IMR-90 (cell line): Measurements from ENCODE around the gene RTCB. TPM values are rescaled to one million over a fixed set of nuclear protein-coding genes. Genes with fewer than 3 reads are reported as not detected.

ENCODE experiments used
- ATAC-seq: fragments of 200-7000 bp; cut with Tn5 transposase; 2 replicates; pipeline ENCODE4 v1.9.1; 2020; ENCODE audit warnings: low read depth, mild to moderate bottlenecking, moderate library complexity
- BruUV-seq: library from RNA; stranded (reverse); fragments of 400-500 nt; replicated peaks from 2 replicates; lab custom pipeline; 2021; lab: Mats Ljungman, UMichigan
- CTCF ChIA-PET: fragments of 300-600 bp; formaldehyde crosslinking; extraction: SDS; loops from one replicate; lab custom pipeline; 2021; ENCODE audit warnings: antibody characterized with exemption; lab: Yijun Ruan, JAX
- POLR2A ChIA-PET: fragments of 300-600 bp; sonication (Branson Sonifier 250); formaldehyde crosslinking; loops from one replicate; lab custom pipeline; 2022; ENCODE audit warnings: antibody characterized with exemption; ENCODE audit not compliant: unreplicated experiment; lab: Charles Lee
- DNase-seq: peaks from one replicate; pipeline ENCODE4 v3.0.0; 2013
- H2AFZ ChIP-seq: replicated peaks from 2 replicates; pipeline ENCODE3; 2013; ENCODE audit warnings: low read length, mild to moderate bottlenecking; ENCODE audit not compliant: poor library complexity
- H2AK5ac ChIP-seq: 2 replicates; pipeline ENCODE4 v1.6.1; 2013; ENCODE audit warnings: low read depth, low read length, inconsistent platforms
- H2AK9ac ChIP-seq: replicated peaks from 2 replicates; pipeline ENCODE3; 2013; ENCODE audit warnings: mild to moderate bottlenecking, low read depth, low read length, moderate library complexity; ENCODE audit not compliant: poor library complexity
- H2BK120ac ChIP-seq: 2 replicates; pipeline ENCODE4 v1.6.1; 2013; ENCODE audit warnings: low read depth, low read length, inconsistent platforms
- H2BK15ac ChIP-seq: 3 replicates; pipeline ENCODE4 v1.6.1; 2013; ENCODE audit warnings: low read depth, low read length, inconsistent platforms
- H2BK20ac ChIP-seq: 2 replicates; pipeline ENCODE4 v1.6.1; 2013; ENCODE audit warnings: low read depth, mild to moderate bottlenecking, inconsistent platforms, low read length, moderate library complexity
- H2BK5ac ChIP-seq: 2 replicates; pipeline ENCODE4 v1.6.1; 2013; ENCODE audit warnings: mild to moderate bottlenecking, low read depth, low read length, inconsistent platforms; ENCODE audit not compliant: poor library complexity, severe bottlenecking
- H3K14ac ChIP-seq: replicated peaks from 2 replicates; pipeline ENCODE4 v1.6.1; 2013; ENCODE audit warnings: low read depth, low read length, inconsistent platforms
- H3K18ac ChIP-seq: 2 replicates; pipeline ENCODE4 v1.6.1; 2013; ENCODE audit warnings: low read depth, low read length, control low read depth
- H3K23ac ChIP-seq: 2 replicates; pipeline ENCODE4 v1.6.1; 2013; ENCODE audit warnings: low read depth, low read length, inconsistent platforms
- H3K27ac ChIP-seq: 2 replicates; pipeline ENCODE4 v1.5.1; 2013; ENCODE audit warnings: mild to moderate bottlenecking, control low read depth, low read length; ENCODE audit not compliant: insufficient read depth
- H3K27me3 ChIP-seq: 2 replicates; pipeline ENCODE4 v1.6.1; 2013; ENCODE audit warnings: low read length; ENCODE audit not compliant: control insufficient read depth, insufficient read depth
- H3K36me3 ChIP-seq: 2 replicates; pipeline ENCODE4 v1.6.1; 2013; ENCODE audit warnings: low read length, mixed read lengths; ENCODE audit not compliant: control insufficient read depth, insufficient read depth
- H3K4ac ChIP-seq: 2 replicates; pipeline ENCODE4 v1.6.1; 2013; ENCODE audit warnings: low read depth, low read length, inconsistent platforms
- H3K4me1 ChIP-seq: 2 replicates; pipeline ENCODE4 v1.6.1; 2013; ENCODE audit warnings: low read length, mixed read lengths; ENCODE audit not compliant: control insufficient read depth, insufficient read depth
- H3K4me2 ChIP-seq: 2 replicates; pipeline ENCODE4 v1.6.1; 2013; ENCODE audit warnings: low read depth, mild to moderate bottlenecking, control low read depth, low read length, moderate library complexity
- H3K4me3 ChIP-seq: 2 replicates; pipeline ENCODE4 v1.5.1; 2013; ENCODE audit warnings: low read depth, mild to moderate bottlenecking, control low read depth, low read length, moderate library complexity; ENCODE audit not compliant: insufficient read depth
- H3K56ac ChIP-seq: 2 replicates; pipeline ENCODE4 v1.6.1; 2013; ENCODE audit warnings: low read length, inconsistent platforms; ENCODE audit not compliant: insufficient read depth; ENCODE audit errors: extremely low read depth
- H3K79me1 ChIP-seq, 2 experiments: 2 replicates each; pipeline ENCODE4 v1.6.1; 2013; ENCODE audit warnings: low read length in 2 of 2, inconsistent platforms in 1 of 2, low read depth in 1 of 2
- H3K9ac ChIP-seq: 2 replicates; pipeline ENCODE4 v1.6.1; 2013; ENCODE audit warnings: low read depth, low read length, control low read depth
- H3K9me1 ChIP-seq: 2 replicates; pipeline ENCODE4 v1.6.1; 2013; ENCODE audit warnings: low read length, inconsistent platforms; ENCODE audit not compliant: insufficient read depth
- H3K9me3 ChIP-seq: 2 replicates; pipeline ENCODE4 v1.6.1; 2013; ENCODE audit warnings: low read length; ENCODE audit not compliant: control insufficient read depth, insufficient read depth
- H4K20me1 ChIP-seq: 2 replicates; pipeline ENCODE4 v1.6.1; 2013; ENCODE audit warnings: low read length, inconsistent platforms; ENCODE audit not compliant: insufficient read depth
- H4K5ac ChIP-seq: 2 replicates; pipeline ENCODE4 v1.6.1; 2013; ENCODE audit warnings: mild to moderate bottlenecking, low read depth, low read length, control low read depth
- H4K8ac ChIP-seq, 2 experiments: 2 replicates each; pipeline ENCODE4 v1.6.1; 2013; ENCODE audit warnings: low read depth in 2 of 2, low read length in 2 of 2, control low read depth in 1 of 2, inconsistent platforms in 1 of 2
- H4K91ac ChIP-seq: 2 replicates; pipeline ENCODE4 v1.6.1; 2013; ENCODE audit warnings: low read depth, low read length, inconsistent platforms; ENCODE audit not compliant: insufficient read depth
- BHLHE40 ChIP-seq: fragments of 150-350 bp; IDR thresholded peaks from 2 replicates; pipeline ENCODE4 v1.6.1; 2016; ENCODE audit warnings: mild to moderate bottlenecking, low read depth, low read length
- CEBPB ChIP-seq: IDR thresholded peaks from 2 replicates; pipeline ENCODE4 v1.6.1; 2012; ENCODE audit warnings: low read depth, low read length, improper control_type of control experiment
- CHD1 ChIP-seq: IDR thresholded peaks from 2 replicates; pipeline ENCODE4 v1.6.1; 2012; ENCODE audit warnings: low read depth, low read length, improper control_type of control experiment
- CTCF ChIP-seq: conservative IDR thresholded peaks from 2 replicates; pipeline ENCODE4 v1.5.1; 2012; ENCODE audit warnings: mild to moderate bottlenecking, low read depth, low read length, improper control_type of control experiment
- ELK1 ChIP-seq: fragments of 150-350 bp; IDR thresholded peaks from 2 replicates; pipeline ENCODE4 v1.6.1; 2016; ENCODE audit warnings: low read depth, mild to moderate bottlenecking, low read length, moderate library complexity, borderline replicate concordance
- MAFK ChIP-seq: IDR thresholded peaks from 2 replicates; pipeline ENCODE4 v1.6.1; 2012; ENCODE audit warnings: low read depth, low read length, improper control_type of control experiment
- MAZ ChIP-seq: IDR thresholded peaks from 2 replicates; pipeline ENCODE4 v1.6.1; 2012; ENCODE audit warnings: low read depth, mild to moderate bottlenecking, low read length, improper control_type of control experiment, moderate library complexity, borderline replicate concordance
- MXI1 ChIP-seq: IDR thresholded peaks from 2 replicates; pipeline ENCODE4 v1.6.1; 2012; ENCODE audit warnings: low read depth, mild to moderate bottlenecking, low read length, moderate library complexity, borderline replicate concordance
- NFE2L2 ChIP-seq: fragments of 150-350 bp; IDR thresholded peaks from 2 replicates; pipeline ENCODE4 v1.6.1; 2016; ENCODE audit warnings: low read depth, mild to moderate bottlenecking, low read length
- POLR2A ChIP-seq: IDR thresholded peaks from 2 replicates; pipeline ENCODE4 v1.6.1; 2012; ENCODE audit warnings: mild to moderate bottlenecking, low read depth, low read length
- RAD21 ChIP-seq: IDR thresholded peaks from 2 replicates; pipeline ENCODE4 v1.6.1; 2012; ENCODE audit warnings: low read length, improper control_type of control experiment
- RCOR1 ChIP-seq: IDR thresholded peaks from 2 replicates; pipeline ENCODE4 v1.6.1; 2012; ENCODE audit warnings: mild to moderate bottlenecking, low read length, improper control_type of control experiment; ENCODE audit not compliant: insufficient replicate concordance
- RFX5 ChIP-seq: IDR thresholded peaks from 2 replicates; pipeline ENCODE4 v1.8.0; 2012; ENCODE audit warnings: low read depth, mild to moderate bottlenecking, low read length, moderate library complexity
- SMC3 ChIP-seq: fragments of 150-350 bp; IDR thresholded peaks from 2 replicates; pipeline ENCODE4 v1.6.1; 2016; ENCODE audit warnings: low read depth, mild to moderate bottlenecking, antibody characterized with exemption, low read length, moderate library complexity
- USF2 ChIP-seq: fragments of 150-350 bp; IDR thresholded peaks from 2 replicates; pipeline ENCODE4 v1.6.1; 2017; ENCODE audit warnings: mild to moderate bottlenecking, antibody characterized with exemption, low read length, low read depth
- WGBS, 2 experiments: methylation state at CpG; one replicate each; pipeline versions ENCODE4 v1.1.5 to v1.1.7; 2013; ENCODE audit warnings: missing lambda C conversion rate in 2 of 2; ENCODE audit not compliant: insufficient read length in 1 of 2; ENCODE audit errors: extremely low coverage in 2 of 2; 5-methylcytosine and 5-hydroxymethylcytosine counted together
- dilution Hi-C: fragments of 300-500 bp; cut with HindIII; formaldehyde crosslinking; loops from one replicate; pipeline ENCODE4 v1.14.3; 2018; ENCODE audit warnings: low sequenced_read_pairs; ENCODE audit not compliant: unreplicated experiment
- in situ Hi-C: fragments of 300-500 bp; cut with MboI; formaldehyde crosslinking; loops from 3 replicates; pipeline ENCODE4 v1.14.3; 2019; ENCODE audit warnings: low sequenced_read_pairs, inconsistent platforms, mixed read lengths
- intact Hi-C: fragments of 100-400 bp; cut with micrococcal nuclease; formaldehyde crosslinking; loops from 2 replicates; pipeline ENCODE4 v1.10.0; 2022
- polyA plus RNA-seq, 3 experiments: library from polyadenylated mRNA; depleted of rRNA; stranded (reverse); fragments of >200 nt; gene quantifications; 2 replicates each; pipeline ENCODE4 v1.2.3, GENCODE V29; 2012; ENCODE audit warnings: low replicate concordance in 1 of 3
- total RNA-seq: library from RNA; depleted of rRNA; stranded (reverse); fragments of >200 nt; gene quantifications from 2 replicates; pipeline ENCODE4 v1.2.3, GENCODE V29; 2012

The RTCB gene
- total and polyA plus RNA-seq, 2 of the 4 experiments (the other 2 are of a cell fraction) = 115 to 213 TPM

- H3K23ac ChIP-seq = no peak overlapping the region
- H4K20me1 ChIP-seq = no peaks in the 10 kb centered on the region
- no peak overlapping the region for H4K91ac ChIP-seq
- peaks cover 22% of the 10 kb centered on the region for H3K36me3 ChIP-seq
- WGBS, 2 experiments = no CpG with 5 or more reads among the region's 1 CpG
- no peak overlapping the region for H2AK5ac ChIP-seq
- in situ Hi-C loops = no loop called here
- no peaks in the 10 kb centered on the region for H3K4me1 ChIP-seq
- H2BK20ac ChIP-seq = no peak overlapping the region
- no peak overlapping the region for H2AFZ ChIP-seq
- no peak overlapping the region for H3K4me2 ChIP-seq
- no peak overlapping the region for H3K27ac ChIP-seq
- H3K9me3 ChIP-seq = no peaks in the 10 kb centered on the region
- no peak overlapping the region for H4K8ac ChIP-seq
- no TSS peak for BruUV-seq
- H3K9ac ChIP-seq = no peak overlapping the region
- H3K18ac ChIP-seq = no peak overlapping the region
- CTCF ChIA-PET = no interaction called here
- intact Hi-C loops = loop anchor here (5.0 kb wide), 1 partner anchor 408 kb away; no protein-coding TSS in a partner anchor
- POLR2A ChIA-PET = no interaction called here
- no peak overlapping the region for H2AK9ac ChIP-seq
- dilution Hi-C loops = no loop called here
- ATAC-seq (no peak), DNase-seq (no peak)
- no peak overlapping the region for H4K5ac ChIP-seq
- H3K9me1 ChIP-seq = no peaks in the 10 kb centered on the region
- peaks cover 0 to 5% of the 10 kb centered on the region in 2 experiments; a peak in 1 of 4 replicates for H3K79me1 ChIP-seq
- no peak for TF ChIP-seq CEBPB
- no peak for TF ChIP-seq RCOR1
- no peak for TF ChIP-seq RFX5
- TF ChIP-seq BHLHE40 = no peak
- no peak for TF ChIP-seq MXI1
- TF ChIP-seq CHD1 = no peak
- no peak for TF ChIP-seq MAFK
- no peak for TF ChIP-seq NFE2L2
- no peak for TF ChIP-seq RAD21
- no peak for TF ChIP-seq SMC3
- no peak for TF ChIP-seq MAZ
- no peak for TF ChIP-seq POLR2A
- no peak for TF ChIP-seq CTCF
- no peak for TF ChIP-seq USF2
- no peak for TF ChIP-seq ELK1
- H3K14ac ChIP-seq = no peak overlapping the region
- no peak overlapping the region for H2BK15ac ChIP-seq
- H2BK120ac ChIP-seq = no peak overlapping the region
- H3K4me3 ChIP-seq = no peak overlapping the region
- H2BK5ac ChIP-seq = no peak overlapping the region
- H3K4ac ChIP-seq = no peak overlapping the region
- no peaks in the 10 kb centered on the region for H3K27me3 ChIP-seq
- no peak overlapping the region for H3K56ac ChIP-seq
Observed at GRCh38 chr22:32385681-32386080, 26.4 kb downstream of the RTCB start.
